Nephron (organoid): ENCODE measurements around the gene LDAH.

Experiments
- H3K27ac Mint-ChIP-seq, 3 experiments: 2 replicates each; pipeline ENCODE4 v1.8.0; 2020; ENCODE audit warnings: mixed read lengths in 3 of 3, mild to moderate bottlenecking in 2 of 3, moderate library complexity in 1 of 3
- H3K27me3 Mint-ChIP-seq: 2 replicates; pipeline ENCODE4 v1.8.0; 2021; ENCODE audit warnings: low read depth, mild to moderate bottlenecking, moderate library complexity, mixed read lengths
- H3K36me3 Mint-ChIP-seq: 2 replicates; pipeline ENCODE4 v1.8.0; 2020; ENCODE audit warnings: low read depth, mixed read lengths
- H3K4me1 Mint-ChIP-seq: 2 replicates; pipeline ENCODE4 v1.8.0; 2020; ENCODE audit warnings: mixed read lengths
- H3K4me3 Mint-ChIP-seq, 3 experiments: 2 replicates each; pipeline ENCODE4 v1.8.0; 2020; ENCODE audit warnings: mild to moderate bottlenecking in 3 of 3, mixed read lengths in 3 of 3, moderate library complexity in 2 of 3
- H3K9me3 Mint-ChIP-seq: 2 replicates; pipeline ENCODE4 v1.8.0; 2020; ENCODE audit warnings: mixed read lengths
- CTCF ChIP-seq, 3 experiments: fragments of 200-600 bp; sonication (generic); IDR thresholded peaks; one replicate each; pipeline ENCODE4 v1.5.0; 2021; ENCODE audit warnings: antibody characterized with exemption in 3 of 3; ENCODE audit not compliant: unreplicated experiment in 3 of 3

The LDAH gene

GRCh38 chr2:20684581-20685063 lies 138.3 kb downstream of the LDAH start:
- no peaks in the 10 kb centered on the region for H3K4me1 Mint-ChIP-seq
- H3K4me3 Mint-ChIP-seq = no peak overlapping the region
- no peaks in the 10 kb centered on the region for H3K9me3 Mint-ChIP-seq
- no peak overlapping the region for H3K27ac Mint-ChIP-seq
- no peak for TF ChIP-seq CTCF (IDR thresholded peaks at IDR 0.05; ENCODE audit: unreplicated experiment in 3 of 3)
- H3K27me3 Mint-ChIP-seq = peaks cover 6% of the 10 kb centered on the region
- peaks cover 76% of the 10 kb centered on the region for H3K36me3 Mint-ChIP-seq

GRCh38 chr2:20682167-20682920 lies 140.6 kb downstream of the LDAH start:
- Mint-ChIP-seq H3K4me3 (no peak overlapping the region), H3K36me3 (peaks cover 60% of the 10 kb centered on the region), H3K9me3 (no peaks in the 10 kb centered on the region), H3K27me3 (peaks cover 6% of the 10 kb centered on the region), H3K27ac (no peak overlapping the region), H3K4me1 (peaks cover 4% of the 10 kb centered on the region)
- peak; percentile 23 to 43 (median 34) for TF ChIP-seq CTCF (IDR thresholded peaks at IDR 0.05; ENCODE audit: unreplicated experiment in 3 of 3)

GRCh38 chr2:20680744-20681375 lies 142.0 kb downstream of the LDAH start:
- no peak overlapping the region for H3K4me3 Mint-ChIP-seq
- TF ChIP-seq CTCF (IDR thresholded peaks at IDR 0.05; ENCODE audit: unreplicated experiment in 3 of 3) = no peak
- peaks cover 6% of the 10 kb centered on the region for H3K27me3 Mint-ChIP-seq
- H3K9me3 Mint-ChIP-seq = no peaks in the 10 kb centered on the region
- H3K27ac Mint-ChIP-seq = no peak overlapping the region
- peaks cover 4% of the 10 kb centered on the region for H3K4me1 Mint-ChIP-seq
- peaks cover 47% of the 10 kb centered on the region for H3K36me3 Mint-ChIP-seq

GRCh38 chr2:20678780-20679179 lies 144.1 kb downstream of the LDAH start:
- Mint-ChIP-seq H3K27ac (no peak overlapping the region), H3K36me3 (peaks cover 32% of the 10 kb centered on the region), H3K9me3 (no peaks in the 10 kb centered on the region), H3K4me3 (no peak overlapping the region), H3K4me1 (peaks cover 13% of the 10 kb centered on the region), H3K27me3 (peaks cover 27% of the 10 kb centered on the region)
- TF ChIP-seq CTCF (IDR thresholded peaks at IDR 0.05; ENCODE audit: unreplicated experiment in 3 of 3) = no peak

- peaks cover 13% of the 10 kb centered on the region for H3K4me1 Mint-ChIP-seq
- peaks cover 25% of the 10 kb centered on the region for H3K36me3 Mint-ChIP-seq
Observed at GRCh38 chr2:20678086-20678395, 144.9 kb downstream of the LDAH start.

More at GRCh38 chr2:20678086-20678395, 144.9 kb downstream of the LDAH start:
- no peak for TF ChIP-seq CTCF (IDR thresholded peaks at IDR 0.05; ENCODE audit: unreplicated experiment in 3 of 3)
- H3K27me3 Mint-ChIP-seq = peaks cover 32% of the 10 kb centered on the region
- H3K27ac Mint-ChIP-seq = no peak overlapping the region
- H3K4me3 Mint-ChIP-seq = no peak overlapping the region
- no peaks in the 10 kb centered on the region for H3K9me3 Mint-ChIP-seq
